ENCODE measurements around the gene DHCR24.

DHCR24 gene

GRCh38 chr1:54926970-54927369, 40.0 kb upstream of the DHCR24 start:
- Histone ChIP-seq H3K9me3 (ENCODE audit: control insufficient read depth, insufficient read depth, low read depth, low read length) (no peaks in the 10 kb centered on the region), H3K36me3 (ENCODE audit: control insufficient read depth in 2 of 2, insufficient read depth in 1 of 2, low read length in 2 of 2) (no peaks in the 10 kb centered on the region), H3K27ac (ENCODE audit: extremely low read depth, low read depth, low read length) (no peak overlapping the region), H3K4me1 (ENCODE audit: control insufficient read depth, insufficient read depth, low read length) (no peaks in the 10 kb centered on the region), H3K4me3 (ENCODE audit: low read depth, low read length) (no peak overlapping the region)
- CTCF ChIA-PET, result interaction anchor here (1.0 kb wide), 2 partner anchors 18 to 117 kb away, joined by 4 to 6 read pairs; no protein-coding TSS in a partner anchor
- POLR2A ChIA-PET, result interaction anchor here (0.6 kb wide), 1 partner anchor 74 kb away, joined by 3 read pairs; no protein-coding TSS in a partner anchor
- TF ChIP-seq ZNF560 (tag by site-specific recombination; IDR thresholded peaks at IDR 0.05; ENCODE audit: borderline replicate concordance) (no peak), ZNF843 (tag by site-specific recombination; IDR thresholded peaks at IDR 0.05) (no peak), SP2 (tag by site-specific recombination; IDR thresholded peaks at IDR 0.05) (no peak), PBX3 (CRISPR knock-in tag; IDR thresholded peaks at IDR 0.05) (no peak)
- TF ChIP-seq, protein P1, sequence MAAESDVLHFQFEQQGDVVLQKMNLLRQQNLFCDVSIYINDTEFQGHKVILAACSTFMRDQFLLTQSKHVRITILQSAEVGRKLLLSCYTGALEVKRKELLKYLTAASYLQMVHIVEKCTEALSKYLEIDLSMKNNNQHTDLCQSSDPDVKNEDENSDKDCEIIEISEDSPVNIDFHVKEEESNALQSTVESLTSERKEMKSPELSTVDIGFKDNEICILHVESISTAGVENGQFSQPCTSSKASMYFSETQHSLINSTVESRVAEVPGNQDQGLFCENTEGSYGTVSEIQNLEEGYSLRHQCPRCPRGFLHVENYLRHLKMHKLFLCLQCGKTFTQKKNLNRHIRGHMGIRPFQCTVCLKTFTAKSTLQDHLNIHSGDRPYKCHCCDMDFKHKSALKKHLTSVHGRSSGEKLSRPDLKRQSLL (tag by site-specific recombination; IDR thresholded peaks at IDR 0.05), result no peak

DNA sequence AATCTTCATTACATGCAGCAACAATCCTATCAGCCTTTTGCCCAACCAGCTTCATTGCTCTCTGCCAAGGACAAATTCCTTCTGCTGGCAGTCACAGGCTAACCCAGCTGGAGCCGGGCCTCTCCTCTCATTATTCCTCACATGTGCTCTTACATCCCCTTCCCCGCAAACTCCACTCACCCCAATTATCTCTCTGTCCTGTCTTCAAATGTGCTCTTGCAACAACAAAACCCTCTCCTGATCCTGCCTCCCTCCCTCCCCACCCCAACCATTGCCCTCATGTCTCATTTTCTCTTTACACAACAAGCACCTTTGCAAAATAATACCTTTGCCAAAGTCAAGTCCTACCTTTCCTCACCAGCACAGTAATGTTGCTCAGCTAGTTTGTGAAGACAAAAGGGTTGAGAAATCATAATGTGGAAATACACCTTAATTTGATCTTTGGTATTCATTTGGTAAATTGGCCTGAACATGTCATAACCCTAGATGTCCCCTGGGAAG, 36.0 kb upstream of the DHCR24 start:
- ChIA-PET CTCF (interaction anchor here (0.7 to 1.3 kb wide), 2 partner anchors 26 to 74 kb away, joined by 3 to 5 read pairs; no protein-coding TSS in a partner anchor), POLR2A (interaction anchor here (1.5 kb wide), 1 partner anchor 36 kb away, joined by 3 read pairs; the partner anchor contains the start of gene DHCR24)
- Histone ChIP-seq H3K4me3 (ENCODE audit: low read depth, low read length) (no peak overlapping the region), H3K9me3 (ENCODE audit: control insufficient read depth, insufficient read depth, low read depth, low read length) (no peaks in the 10 kb centered on the region), H3K27ac (ENCODE audit: extremely low read depth, low read depth, low read length) (no peak overlapping the region), H3K36me3 (ENCODE audit: control insufficient read depth in 2 of 2, insufficient read depth in 1 of 2, low read length in 2 of 2) (no peaks in the 10 kb centered on the region), H3K4me1 (ENCODE audit: control insufficient read depth, insufficient read depth, low read length) (no peaks in the 10 kb centered on the region)
- TF ChIP-seq ZNF350 (tag by site-specific recombination; IDR thresholded peaks at IDR 0.05) (no peak), ZNF24 (tag by site-specific recombination; IDR thresholded peaks at IDR 0.05) (no peak), SP3 (tag by site-specific recombination; IDR thresholded peaks at IDR 0.05) (no peak), PRDM1 (tag by site-specific recombination; IDR thresholded peaks at IDR 0.05) (no peak), ZNF596 (tag by site-specific recombination; IDR thresholded peaks at IDR 0.05) (no peak), GLI4 (tag by site-specific recombination; IDR thresholded peaks at IDR 0.05) (no peak), ZNF19 (tag by site-specific recombination; IDR thresholded peaks at IDR 0.05; ENCODE audit: low read depth) (no peak), ZNF175 (tag by site-specific recombination; IDR thresholded peaks at IDR 0.05) (no peak), ZBTB48 (tag by site-specific recombination; IDR thresholded peaks at IDR 0.05) (no peak), ZNF404 (tag by site-specific recombination; IDR thresholded peaks at IDR 0.05) (no peak), ZEB2 (tag by site-specific recombination; IDR thresholded peaks at IDR 0.05) (no peak), ZNF664 (tag by site-specific recombination; IDR thresholded peaks at IDR 0.05) (no peak), PRDM2 (tag by site-specific recombination; IDR thresholded peaks at IDR 0.05; ENCODE audit: borderline replicate concordance) (no peak), ZNF555 (tag by site-specific recombination; conservative IDR thresholded peaks at IDR 0.05) (no peak)
- TF ChIP-seq, protein P2, sequence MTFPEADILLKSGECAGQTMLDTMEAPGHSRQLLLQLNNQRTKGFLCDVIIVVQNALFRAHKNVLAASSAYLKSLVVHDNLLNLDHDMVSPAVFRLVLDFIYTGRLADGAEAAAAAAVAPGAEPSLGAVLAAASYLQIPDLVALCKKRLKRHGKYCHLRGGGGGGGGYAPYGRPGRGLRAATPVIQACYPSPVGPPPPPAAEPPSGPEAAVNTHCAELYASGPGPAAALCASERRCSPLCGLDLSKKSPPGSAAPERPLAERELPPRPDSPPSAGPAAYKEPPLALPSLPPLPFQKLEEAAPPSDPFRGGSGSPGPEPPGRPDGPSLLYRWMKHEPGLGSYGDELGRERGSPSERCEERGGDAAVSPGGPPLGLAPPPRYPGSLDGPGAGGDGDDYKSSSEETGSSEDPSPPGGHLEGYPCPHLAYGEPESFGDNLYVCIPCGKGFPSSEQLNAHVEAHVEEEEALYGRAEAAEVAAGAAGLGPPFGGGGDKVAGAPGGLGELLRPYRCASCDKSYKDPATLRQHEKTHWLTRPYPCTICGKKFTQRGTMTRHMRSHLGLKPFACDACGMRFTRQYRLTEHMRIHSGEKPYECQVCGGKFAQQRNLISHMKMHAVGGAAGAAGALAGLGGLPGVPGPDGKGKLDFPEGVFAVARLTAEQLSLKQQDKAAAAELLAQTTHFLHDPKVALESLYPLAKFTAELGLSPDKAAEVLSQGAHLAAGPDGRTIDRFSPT (tag by site-specific recombination; IDR thresholded peaks at IDR 0.05), result no peak

All from HEK293 (cell line).